GM06990 (cell line): ENCODE measurements around the gene ITFG1.
"Not testable (repeated sequence)": the region's sequence is repeated elsewhere in the genome, so short reads cannot be mapped to it uniquely, and the experiment has no call there.

ENCODE experiments used
- DNase-seq: peaks from one replicate; pipeline ENCODE4 v3.0.0-alpha.2; 2011; ENCODE audit not compliant: insufficient read length; ENCODE audit errors: extremely low read depth
- H3K27me3 ChIP-seq: replicated peaks from 2 replicates; pipeline ENCODE4 v1.6.0; 2011; ENCODE audit warnings: low read length; ENCODE audit not compliant: control insufficient read depth, insufficient read depth
- H3K36me3 ChIP-seq: 2 replicates; pipeline ENCODE4 v1.5.1; 2011; ENCODE audit warnings: low read length; ENCODE audit not compliant: control insufficient read depth, insufficient read depth
- H3K4me3 ChIP-seq: replicated peaks from 2 replicates; pipeline ENCODE4 v1.5.1; 2011; ENCODE audit warnings: low read depth, mild to moderate bottlenecking, control low read depth, low read length
- TF ChIP-seq, protein P1 (sequence below): IDR thresholded peaks from 2 replicates; pipeline ENCODE4 v1.5.1; 2011; ENCODE audit warnings: low read length, control low read depth, mild to moderate bottlenecking, inconsistent platforms; ENCODE audit not compliant: insufficient read depth, poor library complexity, severe bottlenecking

Gene ITFG1

DNA sequence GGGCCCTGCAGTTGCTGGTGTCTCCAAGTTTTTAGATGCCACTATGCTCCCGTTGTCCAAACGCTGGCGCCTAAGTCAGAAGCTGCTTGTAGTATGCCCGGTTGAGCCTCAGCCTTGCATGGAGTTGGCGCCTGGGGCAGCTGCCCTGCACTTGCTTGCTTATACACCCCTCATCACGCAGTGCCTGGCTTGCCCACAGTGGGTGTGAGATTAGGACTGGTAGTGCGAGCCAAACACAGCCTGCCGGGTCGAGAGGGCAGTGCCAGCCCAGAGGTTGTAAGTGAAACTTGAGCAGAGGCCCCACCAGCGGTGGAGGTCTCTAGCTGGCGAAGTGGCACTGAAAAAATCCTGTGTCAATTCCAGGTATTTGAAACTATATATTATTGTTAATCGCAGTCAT is 90.3 kb downstream of the ITFG1 start:
- H3K4me3 ChIP-seq: no peak overlapping the region
- no peak for DNase-seq
- TF ChIP-seq, protein P1, sequence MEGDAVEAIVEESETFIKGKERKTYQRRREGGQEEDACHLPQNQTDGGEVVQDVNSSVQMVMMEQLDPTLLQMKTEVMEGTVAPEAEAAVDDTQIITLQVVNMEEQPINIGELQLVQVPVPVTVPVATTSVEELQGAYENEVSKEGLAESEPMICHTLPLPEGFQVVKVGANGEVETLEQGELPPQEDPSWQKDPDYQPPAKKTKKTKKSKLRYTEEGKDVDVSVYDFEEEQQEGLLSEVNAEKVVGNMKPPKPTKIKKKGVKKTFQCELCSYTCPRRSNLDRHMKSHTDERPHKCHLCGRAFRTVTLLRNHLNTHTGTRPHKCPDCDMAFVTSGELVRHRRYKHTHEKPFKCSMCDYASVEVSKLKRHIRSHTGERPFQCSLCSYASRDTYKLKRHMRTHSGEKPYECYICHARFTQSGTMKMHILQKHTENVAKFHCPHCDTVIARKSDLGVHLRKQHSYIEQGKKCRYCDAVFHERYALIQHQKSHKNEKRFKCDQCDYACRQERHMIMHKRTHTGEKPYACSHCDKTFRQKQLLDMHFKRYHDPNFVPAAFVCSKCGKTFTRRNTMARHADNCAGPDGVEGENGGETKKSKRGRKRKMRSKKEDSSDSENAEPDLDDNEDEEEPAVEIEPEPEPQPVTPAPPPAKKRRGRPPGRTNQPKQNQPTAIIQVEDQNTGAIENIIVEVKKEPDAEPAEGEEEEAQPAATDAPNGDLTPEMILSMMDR: no peak
- no peaks in the 10 kb centered on the region; the same call in 1 of the 2 replicates for H3K36me3 ChIP-seq
- no peaks in the 10 kb centered on the region for H3K27me3 ChIP-seq

DNA sequence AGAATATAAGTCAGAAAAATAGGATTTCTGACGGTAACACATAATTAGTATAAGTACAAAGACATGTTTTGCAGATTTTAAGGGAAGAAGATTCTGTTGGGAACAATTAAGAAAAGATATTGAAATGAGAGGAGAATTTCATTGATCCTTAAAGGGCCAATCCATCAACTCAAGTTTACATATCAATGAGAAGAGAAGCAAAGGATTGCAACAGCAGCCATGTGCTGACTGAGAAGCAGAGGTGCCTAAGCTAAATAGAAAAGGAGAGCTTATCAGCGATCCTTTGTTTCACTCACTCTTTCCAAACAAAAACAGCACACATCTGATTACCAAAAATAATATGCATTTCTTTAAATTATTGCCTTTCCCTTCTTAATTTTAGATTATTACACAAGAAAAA is 94.6 kb downstream of the ITFG1 start:
- TF ChIP-seq, protein P1: no peak
- no peak overlapping the region for H3K4me3 ChIP-seq
- no peak for DNase-seq
- peaks cover 1% of the 10 kb centered on the region; the same call in 1 of the 2 replicates for H3K36me3 ChIP-seq
- no peaks in the 10 kb centered on the region for H3K27me3 ChIP-seq

DNA sequence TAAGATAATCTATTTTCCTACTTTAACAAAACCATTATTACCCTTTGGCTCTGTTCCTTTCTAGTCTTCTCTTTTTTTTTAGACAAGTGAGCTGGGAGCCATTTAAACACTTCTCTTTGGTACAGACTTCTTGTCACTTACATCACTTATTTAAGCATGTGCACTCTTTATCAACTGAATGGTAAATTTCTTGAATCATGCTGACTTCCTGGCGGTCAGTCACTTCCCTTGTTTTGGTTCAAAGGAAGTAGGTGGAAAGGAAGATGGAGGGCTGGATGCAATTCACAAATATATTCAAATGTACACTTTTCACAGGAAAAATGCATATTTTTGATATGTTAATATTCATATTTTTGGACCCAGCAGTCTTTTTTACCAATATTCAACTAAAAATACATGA is 97.1 kb downstream of the ITFG1 start:
- H3K27me3 ChIP-seq: no peaks in the 10 kb centered on the region
- TF ChIP-seq, protein P1: no peak
- H3K36me3 ChIP-seq: peaks cover 1% of the 10 kb centered on the region; the same call in 1 of the 2 replicates
- DNase-seq: no peak
- H3K4me3 ChIP-seq: no peak overlapping the region

DNA sequence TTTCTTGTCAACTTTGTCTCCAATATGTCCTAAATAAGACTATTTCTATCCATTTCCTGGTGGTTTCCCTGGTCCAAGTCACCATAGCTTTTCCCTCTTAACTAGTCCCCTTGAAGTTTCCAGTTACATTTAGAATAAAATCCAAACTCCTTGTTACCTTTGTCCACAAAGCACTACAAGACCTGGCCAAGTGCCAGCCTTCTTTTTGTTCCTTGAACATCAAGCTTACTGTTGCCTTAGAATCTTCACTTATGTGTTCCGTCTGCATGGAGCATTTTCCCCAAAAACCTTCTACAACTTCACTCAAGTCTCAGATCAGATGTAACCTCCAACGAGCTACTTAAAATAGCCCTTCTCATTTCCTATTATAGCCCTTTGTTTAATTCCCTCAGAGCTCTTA is 101.4 kb downstream of the ITFG1 start:
- H3K4me3 ChIP-seq: no peak overlapping the region
- DNase-seq: no peak
- H3K36me3 ChIP-seq: peaks cover 1% of the 10 kb centered on the region; the same call in 1 of the 2 replicates
- no peaks in the 10 kb centered on the region for H3K27me3 ChIP-seq
- TF ChIP-seq, protein P1: no peak

DNA sequence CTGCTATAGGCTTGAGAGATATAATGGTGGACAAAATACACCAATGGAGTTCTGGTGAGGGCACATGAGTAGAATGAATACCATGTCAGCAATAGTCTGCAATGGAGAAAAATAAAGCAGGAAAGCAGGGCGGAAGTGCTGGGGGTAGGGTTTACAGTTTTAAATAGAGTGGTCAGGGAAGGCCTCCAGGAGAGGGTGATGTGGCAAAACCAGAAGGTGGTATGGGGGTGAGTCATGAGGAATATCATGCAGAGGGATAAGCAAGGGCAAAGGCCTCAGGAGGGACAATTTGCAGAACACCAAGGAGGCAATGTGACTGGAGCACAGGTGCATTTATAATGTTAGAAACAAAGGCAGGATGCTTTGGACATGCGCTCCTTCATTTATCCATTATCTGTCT is 102.0 kb downstream of the ITFG1 start:
- Histone ChIP-seq H3K4me3 (no peak overlapping the region), H3K36me3 (peaks cover 1% of the 10 kb centered on the region; the same call in 1 of the 2 replicates), H3K27me3 (no peaks in the 10 kb centered on the region)
- TF ChIP-seq, protein P1: no peak
- DNase-seq: no peak

DNA sequence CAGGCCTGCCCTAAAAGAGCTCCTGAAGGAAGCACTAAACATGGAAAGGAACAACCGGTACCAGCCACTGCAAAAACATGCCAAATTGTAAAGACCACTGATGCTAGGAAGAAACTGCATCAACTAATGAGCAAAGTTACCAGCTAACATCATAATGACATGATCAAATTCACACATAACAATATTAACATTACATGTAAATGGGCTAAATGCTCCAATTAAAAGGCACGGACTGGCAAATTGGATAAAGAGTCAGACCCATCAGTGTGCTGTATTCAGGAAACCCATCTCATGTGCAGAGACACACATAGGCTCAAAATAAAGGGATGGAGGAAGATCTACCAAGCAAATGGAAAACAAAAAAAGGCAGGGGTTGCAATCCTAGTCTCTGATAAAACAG is 111.8 kb downstream of the ITFG1 start:
- not testable (repeated sequence) for H3K36me3 ChIP-seq, DNase-seq, H3K27me3 ChIP-seq, H3K4me3 ChIP-seq

DNA sequence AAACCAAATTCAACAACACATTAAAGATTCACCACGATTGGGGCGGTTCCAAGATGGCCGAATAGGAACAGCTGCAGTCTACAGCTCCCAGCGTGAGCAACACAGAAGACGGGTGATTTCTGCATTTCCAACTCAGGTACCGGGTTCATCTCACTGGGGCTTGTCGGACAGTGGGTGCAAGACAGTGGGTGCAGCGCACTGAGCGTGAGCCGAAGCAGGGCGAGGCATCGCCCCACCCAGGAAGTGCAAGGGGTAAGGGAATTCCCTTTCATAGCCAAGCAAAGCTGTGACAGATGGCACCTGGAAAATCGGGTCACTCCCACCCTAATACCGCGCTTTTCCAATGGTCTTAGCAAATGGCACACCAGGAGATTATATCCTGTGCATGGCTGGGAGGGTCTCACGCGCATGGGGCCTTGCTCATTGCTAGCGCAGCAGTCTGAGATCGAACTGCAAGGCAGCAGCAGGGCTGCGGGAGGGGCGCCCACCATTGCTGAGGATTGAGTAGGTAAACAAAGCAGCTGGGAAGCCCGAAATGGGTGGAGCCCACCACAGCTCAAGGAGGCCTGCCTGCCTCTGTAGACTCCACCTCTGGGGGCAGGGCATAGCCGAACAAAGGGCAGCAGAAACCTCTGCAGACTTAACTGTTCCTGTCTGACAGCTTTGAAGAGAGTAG is 113.7 kb downstream of the ITFG1 start:
- not testable (repeated sequence) for H3K36me3 ChIP-seq, DNase-seq, H3K4me3 ChIP-seq, H3K27me3 ChIP-seq
